Measurements from ENCODE around the gene CYP2A6. TPM values are rescaled to one million over a fixed set of nuclear protein-coding genes. Genes with fewer than 3 reads are reported as not detected.
"Not testable (repeated sequence)": the region's sequence is repeated elsewhere in the genome, so short reads cannot be mapped to it uniquely, and the experiment has no call there.

The CYP2A6 gene
- total and polyA plus RNA-seq, 2 experiments from 2014 or later = 0.42 TPM; not detected in 1

- no peak for DNase-seq (ENCODE audit: low read depth in 1 of 2, low spot score in 1 of 2)
- Histone ChIP-seq H3K36me3 (no peaks in the 10 kb centered on the region), H3K4me3 (no peak overlapping the region), H3K27ac (no peak overlapping the region), H3K27me3 (no peaks in the 10 kb centered on the region), H3K4me1 (ENCODE audit: low read depth) (no peaks in the 10 kb centered on the region), H3K9me3 (ENCODE audit: low read depth) (no peaks in the 10 kb centered on the region)
- no peak for TF ChIP-seq CTCF (IDR thresholded peaks at IDR 0.05; ENCODE audit: low read depth, low read length)
Measured at GRCh38 chr19:40836754-40837429, 13.4 kb downstream of the CYP2A6 start.

- not testable (repeated sequence) for H3K27me3 ChIP-seq; H3K4me1 ChIP-seq (ENCODE audit: low read depth); H3K36me3 ChIP-seq; H3K4me3 ChIP-seq; H3K27ac ChIP-seq; H3K9me3 ChIP-seq (ENCODE audit: low read depth)
- DNase-seq (ENCODE audit: low read depth in 1 of 2, low spot score in 1 of 2) = peak in 1 of 2 donors; percentile 37
Measured at GRCh38 chr19:40833728-40834533, 16.3 kb downstream of the CYP2A6 start.

- H3K27ac ChIP-seq; H3K4me3 ChIP-seq; DNase-seq (ENCODE audit: low read depth in 1 of 2, low spot score in 1 of 2): not testable (repeated sequence)
Measured at GRCh38 chr19:40832431-40832790, 17.8 kb downstream of the CYP2A6 start.

GRCh38 chr19:40831502-40832430, 18.5 kb downstream of the CYP2A6 start:
- no peak overlapping the region for H3K27ac ChIP-seq
- H3K4me3 ChIP-seq = no peak overlapping the region
- no peak for TF ChIP-seq CTCF (IDR thresholded peaks at IDR 0.05; ENCODE audit: low read depth, low read length)
- no peaks in the 10 kb centered on the region for H3K27me3 ChIP-seq
- no peaks in the 10 kb centered on the region for H3K4me1 ChIP-seq (ENCODE audit: low read depth)
- H3K36me3 ChIP-seq = no peaks in the 10 kb centered on the region
- no peaks in the 10 kb centered on the region for H3K9me3 ChIP-seq (ENCODE audit: low read depth)
- peak in 1 of 2 donors; percentile 98 for DNase-seq (ENCODE audit: low read depth in 1 of 2, low spot score in 1 of 2)

More at GRCh38 chr19:40832431-40832790, 17.8 kb downstream of the CYP2A6 start:
- not testable (repeated sequence) for H3K36me3 ChIP-seq; H3K27me3 ChIP-seq; H3K4me1 ChIP-seq (ENCODE audit: low read depth); H3K9me3 ChIP-seq (ENCODE audit: low read depth)

GRCh38 chr19:40830741-40831140, 19.5 kb downstream of the CYP2A6 start:
- DNase-seq (ENCODE audit: low read depth in 1 of 2, low spot score in 1 of 2); H3K36me3 ChIP-seq; H3K9me3 ChIP-seq (ENCODE audit: low read depth); H3K27ac ChIP-seq; H3K4me1 ChIP-seq (ENCODE audit: low read depth); H3K27me3 ChIP-seq; H3K4me3 ChIP-seq: not testable (repeated sequence)

- Histone ChIP-seq H3K27ac (no peak overlapping the region), H3K4me3 (no peak overlapping the region), H3K9me3 (ENCODE audit: low read depth) (no peaks in the 10 kb centered on the region), H3K4me1 (ENCODE audit: low read depth) (no peaks in the 10 kb centered on the region), H3K36me3 (no peaks in the 10 kb centered on the region), H3K27me3 (no peaks in the 10 kb centered on the region)
- TF ChIP-seq CTCF (IDR thresholded peaks at IDR 0.05; ENCODE audit: low read depth, low read length) = no peak
- no peak for DNase-seq (ENCODE audit: low read depth in 1 of 2, low spot score in 1 of 2)
Measured at GRCh38 chr19:40829205-40829604, 21.0 kb downstream of the CYP2A6 start.
